IMR-90 (cell line): Measurements from ENCODE around the gene PTGR1. TPM values are rescaled to one million over a fixed set of nuclear protein-coding genes. Genes with fewer than 3 reads are reported as not detected.

ENCODE experiments used
- ATAC-seq: fragments of 200-7000 bp; cut with Tn5 transposase; 2 replicates; pipeline ENCODE4 v1.9.1; 2020; ENCODE audit warnings: low read depth, mild to moderate bottlenecking, moderate library complexity
- BruUV-seq: library from RNA; stranded (reverse); fragments of 400-500 nt; replicated peaks from 2 replicates; lab custom pipeline; 2021; lab: Mats Ljungman, UMichigan
- CTCF ChIA-PET: fragments of 300-600 bp; formaldehyde crosslinking; extraction: SDS; loops from one replicate; lab custom pipeline; 2021; ENCODE audit warnings: antibody characterized with exemption; lab: Yijun Ruan, JAX
- POLR2A ChIA-PET: fragments of 300-600 bp; sonication (Branson Sonifier 250); formaldehyde crosslinking; loops from one replicate; lab custom pipeline; 2022; ENCODE audit warnings: antibody characterized with exemption; ENCODE audit not compliant: unreplicated experiment; lab: Charles Lee
- DNase-seq: peaks from one replicate; pipeline ENCODE4 v3.0.0; 2013
- H2AFZ ChIP-seq: replicated peaks from 2 replicates; pipeline ENCODE3; 2013; ENCODE audit warnings: low read length, mild to moderate bottlenecking; ENCODE audit not compliant: poor library complexity
- H2AK5ac ChIP-seq: 2 replicates; pipeline ENCODE4 v1.6.1; 2013; ENCODE audit warnings: low read depth, low read length, inconsistent platforms
- H2AK9ac ChIP-seq: replicated peaks from 2 replicates; pipeline ENCODE3; 2013; ENCODE audit warnings: mild to moderate bottlenecking, low read depth, low read length, moderate library complexity; ENCODE audit not compliant: poor library complexity
- H2BK120ac ChIP-seq: 2 replicates; pipeline ENCODE4 v1.6.1; 2013; ENCODE audit warnings: low read depth, low read length, inconsistent platforms
- H2BK15ac ChIP-seq: 3 replicates; pipeline ENCODE4 v1.6.1; 2013; ENCODE audit warnings: low read depth, low read length, inconsistent platforms
- H2BK20ac ChIP-seq: 2 replicates; pipeline ENCODE4 v1.6.1; 2013; ENCODE audit warnings: low read depth, mild to moderate bottlenecking, inconsistent platforms, low read length, moderate library complexity
- H2BK5ac ChIP-seq: 2 replicates; pipeline ENCODE4 v1.6.1; 2013; ENCODE audit warnings: mild to moderate bottlenecking, low read depth, low read length, inconsistent platforms; ENCODE audit not compliant: poor library complexity, severe bottlenecking
- H3K14ac ChIP-seq: replicated peaks from 2 replicates; pipeline ENCODE4 v1.6.1; 2013; ENCODE audit warnings: low read depth, low read length, inconsistent platforms
- H3K18ac ChIP-seq: 2 replicates; pipeline ENCODE4 v1.6.1; 2013; ENCODE audit warnings: low read depth, low read length, control low read depth
- H3K23ac ChIP-seq: 2 replicates; pipeline ENCODE4 v1.6.1; 2013; ENCODE audit warnings: low read depth, low read length, inconsistent platforms
- H3K27ac ChIP-seq: 2 replicates; pipeline ENCODE4 v1.5.1; 2013; ENCODE audit warnings: mild to moderate bottlenecking, control low read depth, low read length; ENCODE audit not compliant: insufficient read depth
- H3K27me3 ChIP-seq: 2 replicates; pipeline ENCODE4 v1.6.1; 2013; ENCODE audit warnings: low read length; ENCODE audit not compliant: control insufficient read depth, insufficient read depth
- H3K36me3 ChIP-seq: 2 replicates; pipeline ENCODE4 v1.6.1; 2013; ENCODE audit warnings: low read length, mixed read lengths; ENCODE audit not compliant: control insufficient read depth, insufficient read depth
- H3K4ac ChIP-seq: 2 replicates; pipeline ENCODE4 v1.6.1; 2013; ENCODE audit warnings: low read depth, low read length, inconsistent platforms
- H3K4me1 ChIP-seq: 2 replicates; pipeline ENCODE4 v1.6.1; 2013; ENCODE audit warnings: low read length, mixed read lengths; ENCODE audit not compliant: control insufficient read depth, insufficient read depth
- H3K4me2 ChIP-seq: 2 replicates; pipeline ENCODE4 v1.6.1; 2013; ENCODE audit warnings: low read depth, mild to moderate bottlenecking, control low read depth, low read length, moderate library complexity
- H3K4me3 ChIP-seq: 2 replicates; pipeline ENCODE4 v1.5.1; 2013; ENCODE audit warnings: low read depth, mild to moderate bottlenecking, control low read depth, low read length, moderate library complexity; ENCODE audit not compliant: insufficient read depth
- H3K56ac ChIP-seq: 2 replicates; pipeline ENCODE4 v1.6.1; 2013; ENCODE audit warnings: low read length, inconsistent platforms; ENCODE audit not compliant: insufficient read depth; ENCODE audit errors: extremely low read depth
- H3K79me1 ChIP-seq, 2 experiments: 2 replicates each; pipeline ENCODE4 v1.6.1; 2013; ENCODE audit warnings: low read length in 2 of 2, inconsistent platforms in 1 of 2, low read depth in 1 of 2
- H3K9ac ChIP-seq: 2 replicates; pipeline ENCODE4 v1.6.1; 2013; ENCODE audit warnings: low read depth, low read length, control low read depth
- H3K9me1 ChIP-seq: 2 replicates; pipeline ENCODE4 v1.6.1; 2013; ENCODE audit warnings: low read length, inconsistent platforms; ENCODE audit not compliant: insufficient read depth
- H3K9me3 ChIP-seq: 2 replicates; pipeline ENCODE4 v1.6.1; 2013; ENCODE audit warnings: low read length; ENCODE audit not compliant: control insufficient read depth, insufficient read depth
- H4K20me1 ChIP-seq: 2 replicates; pipeline ENCODE4 v1.6.1; 2013; ENCODE audit warnings: low read length, inconsistent platforms; ENCODE audit not compliant: insufficient read depth
- H4K5ac ChIP-seq: 2 replicates; pipeline ENCODE4 v1.6.1; 2013; ENCODE audit warnings: mild to moderate bottlenecking, low read depth, low read length, control low read depth
- H4K8ac ChIP-seq, 2 experiments: 2 replicates each; pipeline ENCODE4 v1.6.1; 2013; ENCODE audit warnings: low read depth in 2 of 2, low read length in 2 of 2, control low read depth in 1 of 2, inconsistent platforms in 1 of 2
- H4K91ac ChIP-seq: 2 replicates; pipeline ENCODE4 v1.6.1; 2013; ENCODE audit warnings: low read depth, low read length, inconsistent platforms; ENCODE audit not compliant: insufficient read depth
- CHD1 ChIP-seq: IDR thresholded peaks from 2 replicates; pipeline ENCODE4 v1.6.1; 2012; ENCODE audit warnings: low read depth, low read length, improper control_type of control experiment
- CTCF ChIP-seq: conservative IDR thresholded peaks from 2 replicates; pipeline ENCODE4 v1.5.1; 2012; ENCODE audit warnings: mild to moderate bottlenecking, low read depth, low read length, improper control_type of control experiment
- MAZ ChIP-seq: IDR thresholded peaks from 2 replicates; pipeline ENCODE4 v1.6.1; 2012; ENCODE audit warnings: low read depth, mild to moderate bottlenecking, low read length, improper control_type of control experiment, moderate library complexity, borderline replicate concordance
- POLR2A ChIP-seq: IDR thresholded peaks from 2 replicates; pipeline ENCODE4 v1.6.1; 2012; ENCODE audit warnings: mild to moderate bottlenecking, low read depth, low read length
- whole genome bisulfite sequencing, 2 experiments: methylation state at CpG; one replicate each; pipeline versions ENCODE4 v1.1.5 to v1.1.7; 2013; ENCODE audit warnings: missing lambda C conversion rate in 2 of 2; ENCODE audit not compliant: insufficient read length in 1 of 2; ENCODE audit errors: extremely low coverage in 2 of 2; 5-methylcytosine and 5-hydroxymethylcytosine counted together
- dilution Hi-C: fragments of 300-500 bp; cut with HindIII; formaldehyde crosslinking; loops from one replicate; pipeline ENCODE4 v1.14.3; 2018; ENCODE audit warnings: low sequenced_read_pairs; ENCODE audit not compliant: unreplicated experiment
- in situ Hi-C: fragments of 300-500 bp; cut with MboI; formaldehyde crosslinking; loops from 3 replicates; pipeline ENCODE4 v1.14.3; 2019; ENCODE audit warnings: low sequenced_read_pairs, inconsistent platforms, mixed read lengths
- intact Hi-C: fragments of 100-400 bp; cut with micrococcal nuclease; formaldehyde crosslinking; loops from 2 replicates; pipeline ENCODE4 v1.10.0; 2022
- polyA plus RNA-seq, 3 experiments: library from polyadenylated mRNA; depleted of rRNA; stranded (reverse); fragments of >200 nt; gene quantifications; 2 replicates each; pipeline ENCODE4 v1.2.3, GENCODE V29; 2012; ENCODE audit warnings: low replicate concordance in 1 of 3
- total RNA-seq: library from RNA; depleted of rRNA; stranded (reverse); fragments of >200 nt; gene quantifications from 2 replicates; pipeline ENCODE4 v1.2.3, GENCODE V29; 2012

The PTGR1 gene
- total and polyA plus RNA-seq, 2 of the 4 experiments (the other 2 are of a cell fraction) = 45.9 to 72.7 TPM

GRCh38 chr9:111631214-111631971, 31.9 kb upstream of the PTGR1 start, which contains the start of gene DNAJC25 (continued):
- TF ChIP-seq CTCF = no peak

- BruUV-seq = no TSS peak
- peak overlapping the region; percentile 89 for H3K23ac ChIP-seq
- H2BK15ac ChIP-seq = no peak overlapping the region; the same call in 2 of the 3 replicates
- no peak overlapping the region for H2BK20ac ChIP-seq
- peaks cover 33% of the 10 kb centered on the region for H4K20me1 ChIP-seq
- H3K4me2 ChIP-seq = peak overlapping the region; percentile 81
- peak overlapping the region; percentile 61; the same call in 1 of the 2 replicates for H4K91ac ChIP-seq
- H3K4me1 ChIP-seq = peaks cover 1% of the 10 kb centered on the region; the same call in 1 of the 2 replicates
- H3K9me1 ChIP-seq = peaks cover 9% of the 10 kb centered on the region; the same call in 1 of the 2 replicates
- H3K4ac ChIP-seq = peak overlapping the region; percentile 76; the same call in 1 of the 2 replicates
- H3K27me3 ChIP-seq = no peaks in the 10 kb centered on the region
- dilution Hi-C loops = no loop called here
- in situ Hi-C loops = no loop called here
- TF ChIP-seq POLR2A = no peak
- peak; percentile 24; the same call in 1 of the 2 replicates for TF ChIP-seq MAZ
- no peak for TF ChIP-seq CHD1
- H3K27ac ChIP-seq = peak overlapping the region; percentile 52
- WGBS, 2 experiments = 3% methylated on average over 4 of the region's 14 CpGs; no CpG with 5 or more reads in 1 of the 2 experiments
- H3K14ac ChIP-seq = peak overlapping the region; percentile 73; the same call in 1 of the 2 replicates
- no peak for ATAC-seq
- no peaks in the 10 kb centered on the region for H3K9me3 ChIP-seq
- ChIA-PET CTCF (interaction anchor here (0.6 to 0.7 kb wide), 2 partner anchors 9 to 17 kb away, joined by 3 read pairs; no protein-coding TSS in a partner anchor), POLR2A (interaction anchor here (0.7 kb wide), 1 partner anchor 695 kb away, joined by 3 read pairs; no protein-coding TSS in a partner anchor)
- H2BK120ac ChIP-seq = peak overlapping the region; percentile 57
- peak overlapping the region; percentile 98 for H2AFZ ChIP-seq
- no peak for DNase-seq
- H3K18ac ChIP-seq = peak overlapping the region; percentile 21; the same call in 1 of the 2 replicates
- peak overlapping the region; percentile 56 for H2AK9ac ChIP-seq
- peaks cover 6 to 50% of the 10 kb centered on the region in 2 experiments for H3K79me1 ChIP-seq
- H3K9ac ChIP-seq = peak overlapping the region; percentile 49
- H4K5ac ChIP-seq = peak overlapping the region; percentile 81
- H2AK5ac ChIP-seq = no peak overlapping the region
- peak overlapping the region; percentile 37 for H3K56ac ChIP-seq
- peak overlapping the region; percentile 70 for H3K4me3 ChIP-seq
- intact Hi-C loops = loop anchor here (10.0 kb wide), 1 partner anchor 444 kb away; no protein-coding TSS in a partner anchor
- H2BK5ac ChIP-seq = peak overlapping the region; percentile 35
- peak overlapping the region; percentile 64 to 96 for H4K8ac ChIP-seq
- H3K36me3 ChIP-seq = no peaks in the 10 kb centered on the region
Measured at GRCh38 chr9:111630964-111631213, 31.4 kb upstream of the PTGR1 start.
